Measurements from ENCODE around the gene TMEM179B.
"Not testable (repeated sequence)": the region's sequence is repeated elsewhere in the genome, so short reads cannot be mapped to it uniquely, and the experiment has no call there.

TMEM179B gene

GRCh38 chr11:62789576-62789975 is 2.4 kb downstream of the TMEM179B start:
- no peak for DNase-seq

GRCh38 chr11:62791501-62792201 is 4.4 kb downstream of the TMEM179B start, which contains the start of gene TMEM223:
TSS of gene TMEM223 (minus strand) at chr11:62792006. CDS start at chr11:62791994, 12 bp downstream.
- DNase-seq, result peak; percentile 51 to 80

- peak in 1 of 2 experiments; percentile 54 for DNase-seq
Observed at GRCh38 chr11:62792202-62792575, 5.0 kb downstream of the TMEM179B start.

GRCh38 chr11:62794201-62794775 is 7.1 kb downstream of the TMEM179B start:
- no peak for DNase-seq

GRCh38 chr11:62796281-62796680 is 9.1 kb downstream of the TMEM179B start:
- DNase-seq, result no peak

- no peak for DNase-seq
Observed at GRCh38 chr11:62799486-62799885, 12.3 kb downstream of the TMEM179B start.

- no peak for DNase-seq
Observed at GRCh38 chr11:62801071-62801470, 13.9 kb downstream of the TMEM179B start.

GRCh38 chr11:62804310-62805075 is 17.3 kb downstream of the TMEM179B start:
- DNase-seq, result no peak

GRCh38 chr11:62805076-62805892 is 18.1 kb downstream of the TMEM179B start, which contains the start of gene NXF1:
TSS of gene NXF1 (minus strand) at chr11:62805440. CDS start at chr11:62805356, 84 bp downstream.
- DNase-seq, result peak; percentile 91 to 98

- no peak for DNase-seq
Observed at GRCh38 chr11:62805961-62806441, 18.8 kb downstream of the TMEM179B start.

- no peak for DNase-seq
Observed at GRCh38 chr11:62806611-62807121, 19.5 kb downstream of the TMEM179B start.

GRCh38 chr11:62810748-62811147 is 23.5 kb downstream of the TMEM179B start:
- DNase-seq, result no peak

GRCh38 chr11:62811659-62812058 is 24.5 kb downstream of the TMEM179B start:
- no peak for DNase-seq

GRCh38 chr11:62816557-62816956 is 29.4 kb downstream of the TMEM179B start:
- no peak for DNase-seq

GRCh38 chr11:62817129-62817528 is 29.9 kb downstream of the TMEM179B start:
- no peak for DNase-seq

- DNase-seq, result no peak
Observed at GRCh38 chr11:62823677-62824076, 36.5 kb downstream of the TMEM179B start.

- not testable (repeated sequence) for DNase-seq
Observed at GRCh38 chr11:62828130-62828529, 40.9 kb downstream of the TMEM179B start.

- DNase-seq, result no peak
Observed at GRCh38 chr11:62830904-62831519, 43.8 kb downstream of the TMEM179B start.

- peak; percentile 99 for DNase-seq
Observed at GRCh38 chr11:62831520-62832335, 44.5 kb downstream of the TMEM179B start, which contains the start of gene STX5. TSS of gene STX5 (minus strand) at chr11:62832051. CDS start at chr11:62831243, 808 bp downstream.

GRCh38 chr11:62832336-62833234 is 45.4 kb downstream of the TMEM179B start, which contains the start of gene TEX54:
TSS of gene TEX54 (minus strand) at chr11:62832841.
- no peak for DNase-seq

Data from NCI-H446 (cell line).